H1 (cell line): ENCODE measurements around the gene TSPAN32.

Experiments used
- CHD1 ChIP-seq: IDR thresholded peaks from 2 replicates; pipeline ENCODE4 v1.6.1; 2012; ENCODE audit warnings: low read depth, low read length, improper control_type of control experiment
- CREB1 ChIP-seq: IDR thresholded peaks from 2 replicates; pipeline ENCODE4 v1.6.1; 2012; ENCODE audit warnings: inconsistent platforms
- EP300 ChIP-seq, 2 experiments: IDR thresholded peaks; 1 replicate in 1 of 2; 2 replicates in 1 of 2; pipeline ENCODE4 v1.6.1; 2011 to 2012; ENCODE audit warnings: low read depth in 2 of 2, low read length in 2 of 2, mild to moderate bottlenecking in 2 of 2, borderline replicate concordance in 1 of 2, inconsistent platforms in 1 of 2, moderate library complexity in 1 of 2
- RAD21 ChIP-seq, 2 experiments: IDR thresholded peaks in 1 of 2; conservative IDR thresholded peaks in 1 of 2; 2 replicates each; pipeline ENCODE4 v1.6.1; 2011; ENCODE audit warnings: low read depth in 2 of 2, low read length in 2 of 2, improper control_type of control experiment in 1 of 2, inconsistent platforms in 1 of 2, mild to moderate bottlenecking in 1 of 2, moderate library complexity in 1 of 2
- RFX5 ChIP-seq: IDR thresholded peaks from 2 replicates; pipeline ENCODE4 v1.6.1; 2011; ENCODE audit warnings: low read depth, low read length, improper control_type of control experiment, borderline replicate concordance
- TAF7 ChIP-seq: optimal IDR thresholded peaks from 2 replicates; pipeline ENCODE3; 2011; ENCODE audit warnings: low read depth, mild to moderate bottlenecking, inconsistent platforms, low read length, moderate library complexity, borderline replicate concordance
- TF ChIP-seq, protein P1 (sequence below), 3 experiments: IDR thresholded peaks; 1 replicate in 2 of 3; 2 replicates in 1 of 3; pipeline versions ENCODE4 v1.5.1 to v1.6.1; 2011; ENCODE audit warnings: low read length in 3 of 3, mild to moderate bottlenecking in 3 of 3, inconsistent platforms in 2 of 3, low read depth in 1 of 3, moderate library complexity in 1 of 3; ENCODE audit not compliant: insufficient read depth in 1 of 3; ENCODE audit errors: control extremely low read depth in 1 of 3
- TF ChIP-seq, protein P2 (sequence below): IDR thresholded peaks from 2 replicates; pipeline ENCODE4 v1.6.1; 2012; ENCODE audit warnings: inconsistent platforms

DNA sequence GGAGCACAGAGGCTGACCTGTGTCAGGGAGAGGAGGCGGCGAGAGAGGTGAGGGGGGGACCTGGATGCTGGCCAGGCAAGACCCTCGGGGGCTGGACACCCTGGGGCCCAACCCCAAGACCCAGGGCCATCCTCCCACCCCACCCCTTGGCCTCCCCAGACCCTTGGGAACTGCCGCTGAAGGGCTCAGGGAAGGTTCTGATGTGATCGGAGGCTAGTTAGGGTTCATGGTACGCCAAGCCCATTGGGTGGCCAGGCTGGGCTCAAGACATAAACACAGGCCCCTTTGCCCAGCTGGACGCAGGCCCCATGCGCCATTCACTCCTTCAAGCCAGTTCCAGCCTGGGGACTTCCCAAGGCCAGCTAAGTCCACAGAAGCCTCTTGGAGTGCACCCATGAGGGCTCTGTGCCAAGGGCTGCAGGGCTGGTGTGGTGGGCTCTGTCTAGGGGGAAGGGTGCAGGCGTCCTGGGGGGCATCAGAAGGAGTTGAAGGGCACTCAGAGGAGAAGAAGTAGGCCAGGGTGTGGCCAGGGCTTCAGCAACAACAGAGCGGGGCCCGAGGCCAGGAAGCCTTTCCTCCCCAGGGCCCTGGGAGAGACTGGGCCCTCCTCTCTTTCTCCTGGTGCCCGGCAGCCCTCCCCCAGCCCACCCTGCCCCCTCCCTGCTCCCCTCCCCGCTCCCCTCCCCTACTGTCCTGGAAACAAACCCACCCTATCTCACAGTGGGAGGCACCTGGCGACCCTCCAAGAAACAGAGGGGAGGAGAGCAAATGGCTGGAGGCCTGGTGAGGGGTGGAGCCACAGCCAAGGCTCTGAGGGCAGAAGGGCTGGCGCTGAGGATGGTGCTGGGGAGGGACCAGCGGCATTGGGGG, 12.9 kb downstream of the TSPAN32 start:
- TF ChIP-seq, protein P1, sequence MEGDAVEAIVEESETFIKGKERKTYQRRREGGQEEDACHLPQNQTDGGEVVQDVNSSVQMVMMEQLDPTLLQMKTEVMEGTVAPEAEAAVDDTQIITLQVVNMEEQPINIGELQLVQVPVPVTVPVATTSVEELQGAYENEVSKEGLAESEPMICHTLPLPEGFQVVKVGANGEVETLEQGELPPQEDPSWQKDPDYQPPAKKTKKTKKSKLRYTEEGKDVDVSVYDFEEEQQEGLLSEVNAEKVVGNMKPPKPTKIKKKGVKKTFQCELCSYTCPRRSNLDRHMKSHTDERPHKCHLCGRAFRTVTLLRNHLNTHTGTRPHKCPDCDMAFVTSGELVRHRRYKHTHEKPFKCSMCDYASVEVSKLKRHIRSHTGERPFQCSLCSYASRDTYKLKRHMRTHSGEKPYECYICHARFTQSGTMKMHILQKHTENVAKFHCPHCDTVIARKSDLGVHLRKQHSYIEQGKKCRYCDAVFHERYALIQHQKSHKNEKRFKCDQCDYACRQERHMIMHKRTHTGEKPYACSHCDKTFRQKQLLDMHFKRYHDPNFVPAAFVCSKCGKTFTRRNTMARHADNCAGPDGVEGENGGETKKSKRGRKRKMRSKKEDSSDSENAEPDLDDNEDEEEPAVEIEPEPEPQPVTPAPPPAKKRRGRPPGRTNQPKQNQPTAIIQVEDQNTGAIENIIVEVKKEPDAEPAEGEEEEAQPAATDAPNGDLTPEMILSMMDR (IDR thresholded peaks at IDR 0.05; ENCODE audit: control extremely low read depth in 1 of 3, insufficient read depth in 1 of 3, low read depth in 1 of 3, low read length in 3 of 3), result no peak
- TF ChIP-seq RAD21 (IDR thresholded peaks at IDR 0.05 in 1 of 2, conservative IDR thresholded peaks at IDR 0.05 in 1 of 2; ENCODE audit: low read depth in 2 of 2, low read length in 2 of 2) (no peak), EP300 (IDR thresholded peaks at IDR 0.05; ENCODE audit: borderline replicate concordance in 1 of 2, low read depth in 2 of 2, low read length in 2 of 2) (no peak), CREB1 (no peak), CHD1 (no peak), TAF7 (no peak), RFX5 (no peak)
- TF ChIP-seq, protein P2, sequence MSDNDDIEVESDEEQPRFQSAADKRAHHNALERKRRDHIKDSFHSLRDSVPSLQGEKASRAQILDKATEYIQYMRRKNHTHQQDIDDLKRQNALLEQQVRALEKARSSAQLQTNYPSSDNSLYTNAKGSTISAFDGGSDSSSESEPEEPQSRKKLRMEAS, result no peak
